Upper lobe of right lung (tissue), 1 donor: ENCODE data around the gene FILIP1L. TPM values are rescaled to one million over a fixed set of nuclear protein-coding genes. Genes with fewer than 3 reads are reported as not detected.

Source experiments
- ATAC-seq: fragments of 200-7000 bp; cut with Tn5 transposase; one replicate; pipeline ENCODE4 v1.9.1; 2020; ENCODE audit warnings: mild to moderate bottlenecking, moderate library complexity
- DNase-seq: peaks from one replicate; pipeline ENCODE4 v3.0.0-alpha.2; 2020
- H3K27ac ChIP-seq: fragments of 200-600 bp; one replicate; pipeline ENCODE4 v1.8.0; 2022
- H3K27me3 ChIP-seq: fragments of 200-600 bp; one replicate; pipeline ENCODE4 v1.8.0; 2022; ENCODE audit warnings: mild to moderate bottlenecking
- H3K36me3 ChIP-seq: fragments of 200-600 bp; one replicate; pipeline ENCODE4 v1.8.0; 2022
- H3K4me1 ChIP-seq: fragments of 200-600 bp; one replicate; pipeline ENCODE4 v1.8.0; 2022
- H3K4me3 ChIP-seq: fragments of 200-600 bp; one replicate; pipeline ENCODE4 v1.8.0; 2022; ENCODE audit warnings: mild to moderate bottlenecking
- H3K9me3 ChIP-seq: fragments of 200-600 bp; one replicate; pipeline ENCODE4 v1.8.0; 2022
- CTCF ChIP-seq: fragments of 200-600 bp; IDR thresholded peaks from one replicate; pipeline ENCODE4 v1.8.0; 2022; ENCODE audit warnings: antibody characterized with exemption
- intact Hi-C: fragments of 100-400 bp; cut with DNase I; formaldehyde crosslinking; loops from one replicate; pipeline ENCODE4 v1.11.0; 2022
- total RNA-seq: library from RNA; stranded (reverse); fragmentation: NEBNext Ultra II Directional; extraction: Animal tissue kit (Norgen Biotek cat#: 25700); gene quantifications from one replicate; pipeline ENCODE4 v1.2.1, GENCODE V29; 2021
- donor health status: DM: no; HTN: yes; CAD: no; lungs with severe emphysema.

The FILIP1L gene
- total RNA-seq, 1 donor from 2014 or later = 43.2 TPM

GRCh38 chr3:100019719-100020118, 94.6 kb downstream of the FILIP1L start:
- H3K27ac ChIP-seq = no peak overlapping the region
- DNase-seq (no peak), ATAC-seq (no peak)
- no peaks in the 10 kb centered on the region for H3K36me3 ChIP-seq
- no peak for TF ChIP-seq CTCF
- H3K9me3 ChIP-seq = no peaks in the 10 kb centered on the region
- no peaks in the 10 kb centered on the region for H3K4me1 ChIP-seq
- H3K4me3 ChIP-seq = no peak overlapping the region
- intact Hi-C loops = no loop called here
- H3K27me3 ChIP-seq = no peaks in the 10 kb centered on the region

- Histone ChIP-seq H3K4me1 (no peaks in the 10 kb centered on the region), H3K4me3 (no peak overlapping the region), H3K27me3 (no peaks in the 10 kb centered on the region), H3K27ac (no peak overlapping the region), H3K9me3 (no peaks in the 10 kb centered on the region), H3K36me3 (no peaks in the 10 kb centered on the region)
- TF ChIP-seq CTCF = no peak
- no peak for ATAC-seq
- intact Hi-C loops = no loop called here
- DNase-seq = no peak
These were observed 95.5 kb downstream of the FILIP1L start for GRCh38 chr3:100018806-100019205.

- DNase-seq = no peak
- no peak overlapping the region for H3K4me3 ChIP-seq
- no peak for ATAC-seq
- H3K9me3 ChIP-seq = no peaks in the 10 kb centered on the region
- no peaks in the 10 kb centered on the region for H3K27me3 ChIP-seq
- H3K4me1 ChIP-seq = peaks cover 13% of the 10 kb centered on the region
- intact Hi-C loops = no loop called here
- TF ChIP-seq CTCF = no peak
- no peaks in the 10 kb centered on the region for H3K36me3 ChIP-seq
- H3K27ac ChIP-seq = no peak overlapping the region
These were observed 104.2 kb downstream of the FILIP1L start for GRCh38 chr3:100010087-100010417.

GRCh38 chr3:100009276-100010086, 104.8 kb downstream of the FILIP1L start:
- no peaks in the 10 kb centered on the region for H3K9me3 ChIP-seq
- peaks cover 13% of the 10 kb centered on the region for H3K4me1 ChIP-seq
- ATAC-seq (no peak), DNase-seq (no peak)
- TF ChIP-seq CTCF = no peak
- no peaks in the 10 kb centered on the region for H3K36me3 ChIP-seq
- no peak overlapping the region for H3K4me3 ChIP-seq
- H3K27me3 ChIP-seq = no peaks in the 10 kb centered on the region
- intact Hi-C loops = no loop called here
- H3K27ac ChIP-seq = no peak overlapping the region

- no peak for DNase-seq
- H3K27ac ChIP-seq = no peak overlapping the region
- no peaks in the 10 kb centered on the region for H3K36me3 ChIP-seq
- ATAC-seq = no peak
- no peaks in the 10 kb centered on the region for H3K9me3 ChIP-seq
- no peak overlapping the region for H3K4me3 ChIP-seq
- no peak for TF ChIP-seq CTCF
- intact Hi-C loops = no loop called here
- no peaks in the 10 kb centered on the region for H3K27me3 ChIP-seq
- peaks cover 13% of the 10 kb centered on the region for H3K4me1 ChIP-seq
These were observed 106.1 kb downstream of the FILIP1L start for GRCh38 chr3:100008081-100008698.
